Neuronal stem cell (in vitro differentiated cells): ENCODE results near the gene COX4I2. TPM values are rescaled to one million over a fixed set of nuclear protein-coding genes. Genes with fewer than 3 reads are reported as not detected.

ENCODE experiments used
- DNase-seq: peaks from one replicate; pipeline ENCODE4 v3.0.0-alpha.2; 2013; ENCODE audit warnings: low spot score
- H2AFZ ChIP-seq: one replicate; pipeline ENCODE4 v1.6.1; 2013; ENCODE audit warnings: mild to moderate bottlenecking, low read length, inconsistent platforms
- H2AK5ac ChIP-seq: 2 replicates; pipeline ENCODE4 v1.6.1; 2013; ENCODE audit warnings: low read depth, mild to moderate bottlenecking, inconsistent platforms, low read length, moderate library complexity, mixed read lengths
- H2BK120ac ChIP-seq: 2 replicates; pipeline ENCODE4 v1.6.1; 2013; ENCODE audit warnings: low read depth, mild to moderate bottlenecking, inconsistent platforms, low read length, moderate library complexity, mixed read lengths
- H2BK12ac ChIP-seq: one replicate; pipeline ENCODE4 v1.6.1; 2013; ENCODE audit warnings: low read length, inconsistent platforms
- H2BK15ac ChIP-seq: 2 replicates; pipeline ENCODE4 v1.6.1; 2013; ENCODE audit warnings: mild to moderate bottlenecking, low read length, inconsistent platforms, mixed read lengths
- H2BK5ac ChIP-seq: one replicate; pipeline ENCODE4 v1.6.1; 2013; ENCODE audit warnings: inconsistent platforms, mild to moderate bottlenecking, low read length, moderate library complexity
- H3K14ac ChIP-seq: one replicate; pipeline ENCODE4 v1.6.1; 2013; ENCODE audit warnings: low read length, inconsistent platforms
- H3K18ac ChIP-seq: 2 replicates; pipeline ENCODE4 v1.6.1; 2013; ENCODE audit warnings: low read length, inconsistent platforms
- H3K23ac ChIP-seq: 2 replicates; pipeline ENCODE4 v1.6.1; 2013; ENCODE audit warnings: low read depth, mild to moderate bottlenecking, mixed read lengths, low read length, inconsistent platforms; ENCODE audit not compliant: poor library complexity
- H3K27ac ChIP-seq: replicated peaks from 3 replicates; pipeline ENCODE4 v1.5.1; 2013; ENCODE audit warnings: low read length, inconsistent platforms
- H3K27me3 ChIP-seq, 3 experiments: 2 replicates each; pipeline ENCODE4 v1.6.1; 2013; ENCODE audit warnings: low read length in 3 of 3, mild to moderate bottlenecking in 2 of 3, inconsistent platforms in 1 of 3, low read depth in 1 of 3, mixed read lengths in 1 of 3, moderate library complexity in 1 of 3; ENCODE audit not compliant: control insufficient read depth in 3 of 3, insufficient read depth in 3 of 3
- H3K36me3 ChIP-seq, 2 donors: replicated peaks in 1 of 2; 2 replicates each; pipeline ENCODE4 v1.6.1; 2013; ENCODE audit warnings: low read length in 2 of 2; ENCODE audit not compliant: control insufficient read depth in 2 of 2, insufficient read depth in 2 of 2
- H3K4ac ChIP-seq: 2 replicates; pipeline ENCODE4 v1.6.1; 2013; ENCODE audit warnings: inconsistent platforms, mild to moderate bottlenecking, low read length, moderate library complexity
- H3K4me1 ChIP-seq, 2 donors: 1 replicate in 1 of 2; 2 replicates in 1 of 2; pipeline ENCODE4 v1.6.1; 2013; ENCODE audit warnings: low read length in 2 of 2, low read depth in 1 of 2; ENCODE audit not compliant: control insufficient read depth in 2 of 2, insufficient read depth in 1 of 2
- H3K4me2 ChIP-seq: one replicate; pipeline ENCODE4 v1.6.1; 2013; ENCODE audit warnings: mild to moderate bottlenecking, low read length, inconsistent platforms; ENCODE audit not compliant: insufficient read depth, poor library complexity, severe bottlenecking
- H3K4me3 ChIP-seq, 2 donors: 2 replicates each; pipeline ENCODE4 v1.5.1; 2013; ENCODE audit warnings: low read length in 2 of 2, mild to moderate bottlenecking in 2 of 2, inconsistent platforms in 1 of 2, moderate library complexity in 1 of 2
- H3K79me1 ChIP-seq: one replicate; pipeline ENCODE4 v1.6.1; 2013; ENCODE audit warnings: low read depth, mild to moderate bottlenecking, inconsistent platforms, low read length, moderate library complexity
- H3K9ac ChIP-seq: one replicate; pipeline ENCODE4 v1.6.1; 2013; ENCODE audit warnings: mild to moderate bottlenecking, low read depth, low read length, inconsistent platforms; ENCODE audit not compliant: poor library complexity
- H3K9me3 ChIP-seq, 2 donors: replicated peaks in 1 of 2; 2 replicates each; pipeline versions ENCODE3 to v1.6.1; 2013; ENCODE audit warnings: low read length in 2 of 2, mild to moderate bottlenecking in 2 of 2, inconsistent platforms in 1 of 2, low read depth in 1 of 2, mixed read lengths in 1 of 2, moderate library complexity in 1 of 2; ENCODE audit not compliant: control insufficient read depth in 2 of 2, insufficient read depth in 1 of 2
- H4K8ac ChIP-seq: one replicate; pipeline ENCODE4 v1.6.1; 2013; ENCODE audit warnings: low read depth, mild to moderate bottlenecking, inconsistent platforms, low read length, moderate library complexity
- H4K91ac ChIP-seq: one replicate; pipeline ENCODE4 v1.6.1; 2013; ENCODE audit warnings: low read length, low read depth, mild to moderate bottlenecking, inconsistent platforms; ENCODE audit not compliant: poor library complexity
- WGBS, 2 donors: extraction: QIAGEN DNeasy Blood & Tissue Kit; methylation state at CpG; one replicate each; pipeline ENCODE4 v1.1.7; 2013; ENCODE audit warnings: missing lambda C conversion rate in 2 of 2, mixed read lengths in 1 of 2; ENCODE audit not compliant: insufficient read length in 2 of 2, insufficient replicate concordance in 1 of 2; ENCODE audit errors: extremely low coverage in 2 of 2; 5-methylcytosine and 5-hydroxymethylcytosine counted together
- polyA plus RNA-seq, 2 experiments: library from polyadenylated mRNA; stranded (reverse); fragments of 200-250 nt; gene quantifications; one replicate each; pipeline ENCODE4 v1.2.3, GENCODE V29; 2013

Gene COX4I2
- polyA plus RNA-seq (2013, experiment 1 of 2), result 0.10 TPM
- polyA plus RNA-seq (2013, experiment 2 of 2), result not detected

GRCh38 chr20:31637660-31638059 lies at the start of gene COX4I2:
COX4I2 (plus strand) TSS chr20:31637912; CDS start chr20:31639018, 1,106 bp downstream.
- H3K14ac ChIP-seq, result peak within 1 kb of the TSS; percentile 47
- no peaks in the 10 kb centered on the region for H3K9me3 ChIP-seq
- H3K23ac ChIP-seq, result peak within 1 kb of the TSS; percentile 10
- H3K4ac ChIP-seq, result no peak within 1 kb of the TSS
- H2BK15ac ChIP-seq, result peak within 1 kb of the TSS; percentile 98
- H2BK120ac ChIP-seq, result peak within 1 kb of the TSS; percentile 72
- H4K8ac ChIP-seq, result no peak within 1 kb of the TSS
- WGBS, 2 donors, result no CpG with 5 or more reads among the region's 34 CpGs
- H2BK12ac ChIP-seq, result no peak within 1 kb of the TSS
- DNase-seq, result no peak
- H3K79me1 ChIP-seq, result no peaks in the 10 kb centered on the region
- no peaks in the 10 kb centered on the region for H3K27me3 ChIP-seq
- H3K18ac ChIP-seq, result peak within 1 kb of the TSS; percentile 89
- H2AFZ ChIP-seq, result peak within 1 kb of the TSS; percentile 7
- H2AK5ac ChIP-seq, result no peak within 1 kb of the TSS
- no peaks in the 10 kb centered on the region for H3K36me3 ChIP-seq
- peak within 1 kb of the TSS; percentile 11 for H2BK5ac ChIP-seq
- H4K91ac ChIP-seq, result peak within 1 kb of the TSS; percentile 79
- H3K4me3 ChIP-seq, result no peak within 1 kb of the TSS
- no peak within 1 kb of the TSS for H3K27ac ChIP-seq
- peaks cover 0 to 3% of the 10 kb centered on the region in 2 donors for H3K4me1 ChIP-seq
- no peak within 1 kb of the TSS for H3K4me2 ChIP-seq
- H3K9ac ChIP-seq, result no peak within 1 kb of the TSS

GRCh38 chr20:31590717-31591225 lies 46.9 kb upstream of the COX4I2 start:
- H4K91ac ChIP-seq, result no peak overlapping the region
- H2BK15ac ChIP-seq, result no peak overlapping the region
- H3K4me1 ChIP-seq, result peaks cover 14% of the 10 kb centered on the region in 2 donors
- no peak overlapping the region for H3K4me3 ChIP-seq
- no peaks in the 10 kb centered on the region for H3K36me3 ChIP-seq
- no peak overlapping the region for H3K18ac ChIP-seq
- H4K8ac ChIP-seq, result no peak overlapping the region
- H2AFZ ChIP-seq, result peak overlapping the region; percentile 47
- no peak overlapping the region for H2BK5ac ChIP-seq
- no peak overlapping the region for H3K14ac ChIP-seq
- H3K79me1 ChIP-seq, result no peaks in the 10 kb centered on the region
- peaks cover 0 to 21% (median 0%) of the 10 kb centered on the region in 3 experiments for H3K27me3 ChIP-seq
- no peaks in the 10 kb centered on the region for H3K9me3 ChIP-seq
- H3K4me2 ChIP-seq, result no peak overlapping the region
- no peak overlapping the region for H2BK120ac ChIP-seq
- H3K23ac ChIP-seq, result no peak overlapping the region
- no CpG with 5 or more reads among the region's 7 CpGs for WGBS, 2 donors
- H3K4ac ChIP-seq, result no peak overlapping the region
- H2AK5ac ChIP-seq, result no peak overlapping the region
- H3K27ac ChIP-seq, result no peak overlapping the region
- H3K9ac ChIP-seq, result no peak overlapping the region
- H2BK12ac ChIP-seq, result no peak overlapping the region
- no peak for DNase-seq

- WGBS, 2 donors, result no CpG with 5 or more reads among the region's 11 CpGs
- Histone ChIP-seq H2BK5ac (peak overlapping the region; percentile 76), H3K4me1 (peaks cover 15 to 18% of the 10 kb centered on the region in 2 donors), H2BK120ac (peak overlapping the region; percentile 24), H3K4ac (no peak overlapping the region), H3K27ac (no peak overlapping the region), H4K8ac (no peak overlapping the region), H3K4me2 (no peak overlapping the region), H3K27me3 (no peaks in the 10 kb centered on the region), H3K18ac (peak overlapping the region; percentile 78), H3K36me3 (no peaks in the 10 kb centered on the region), H3K9ac (no peak overlapping the region), H3K79me1 (no peaks in the 10 kb centered on the region), H3K14ac (peak overlapping the region; percentile 12), H4K91ac (peak overlapping the region; percentile 80), H3K9me3 (no peaks in the 10 kb centered on the region), H2AFZ (no peak overlapping the region), H3K4me3 (no peak overlapping the region), H3K23ac (no peak overlapping the region), H2BK12ac (peak overlapping the region; percentile 89), H2BK15ac (peak overlapping the region; percentile 96), H2AK5ac (peak overlapping the region; percentile 99)
- no peak for DNase-seq
These were observed 44.3 kb upstream of the COX4I2 start for GRCh38 chr20:31593221-31594001.

GRCh38 chr20:31594002-31594557 lies 43.6 kb upstream of the COX4I2 start:
- Histone ChIP-seq H3K27ac (no peak overlapping the region), H3K36me3 (no peaks in the 10 kb centered on the region)
- no peak for DNase-seq

More at GRCh38 chr20:31594002-31594557, 43.6 kb upstream of the COX4I2 start:
- H3K14ac ChIP-seq, result no peak overlapping the region
- no peak overlapping the region for H4K8ac ChIP-seq
- H3K4me2 ChIP-seq, result no peak overlapping the region
- no CpG with 5 or more reads among the region's 13 CpGs for WGBS, 2 donors
- no peaks in the 10 kb centered on the region for H3K9me3 ChIP-seq
- no peak overlapping the region for H4K91ac ChIP-seq
- no peaks in the 10 kb centered on the region for H3K27me3 ChIP-seq
- no peak overlapping the region for H3K4me3 ChIP-seq
- H3K4me1 ChIP-seq, result peaks cover 15 to 18% of the 10 kb centered on the region in 2 donors
- H2BK5ac ChIP-seq, result peak overlapping the region; percentile 76
- H2BK120ac ChIP-seq, result peak overlapping the region; percentile 24
- peak overlapping the region; percentile 96 for H2BK15ac ChIP-seq
- H2AFZ ChIP-seq, result peak overlapping the region; percentile 64
- no peak overlapping the region for H3K23ac ChIP-seq
- H3K18ac ChIP-seq, result peak overlapping the region; percentile 64
- H2BK12ac ChIP-seq, result peak overlapping the region; percentile 89
- H3K79me1 ChIP-seq, result no peaks in the 10 kb centered on the region
- H3K4ac ChIP-seq, result no peak overlapping the region
- H2AK5ac ChIP-seq, result peak overlapping the region; percentile 99
- no peak overlapping the region for H3K9ac ChIP-seq
